Measurements from ENCODE around the gene MYH10.

Gene MYH10

DNA sequence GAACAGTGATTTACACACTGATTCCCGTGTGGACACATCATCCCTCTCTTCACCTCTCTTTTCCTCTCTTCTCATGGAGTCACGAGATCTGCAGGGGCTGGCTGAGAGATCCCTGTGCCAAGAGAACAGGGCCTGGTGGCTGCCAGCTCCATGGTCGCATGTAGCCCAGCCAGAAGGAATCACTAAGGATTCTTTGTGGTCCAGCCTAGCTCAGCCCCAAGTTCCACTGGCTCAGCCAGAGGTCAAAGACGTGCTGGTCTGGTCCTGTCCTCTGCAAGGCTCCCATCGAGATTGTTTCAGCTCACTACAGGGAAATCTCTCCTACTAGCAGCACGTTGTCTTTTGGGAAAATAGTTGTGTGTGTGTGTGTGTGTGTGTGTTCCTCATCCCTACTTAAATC lies 128.4 kb downstream of the MYH10 start:
- H3K9ac ChIP-seq (ENCODE audit: low read length) = no peak overlapping the region
- H4K91ac ChIP-seq (ENCODE audit: low read length) = no peak overlapping the region
- H3K27ac ChIP-seq (ENCODE audit: low read length, poor library complexity, severe bottlenecking) = no peak overlapping the region
- no peaks in the 10 kb centered on the region for H3K9me3 ChIP-seq (ENCODE audit: control insufficient read depth, low read length)
- WGBS = 91% methylated on average over 4 of the region's 6 CpGs
- H3K4me1 ChIP-seq (ENCODE audit: control insufficient read depth, insufficient read depth, low read depth, low read length) = peaks cover 5% of the 10 kb centered on the region
- no peak overlapping the region for H2BK5ac ChIP-seq (ENCODE audit: low read depth, low read length, poor library complexity, severe bottlenecking)
- no peak for DNase-seq
- H2AFZ ChIP-seq (ENCODE audit: low read depth, low read length) = no peak overlapping the region
- no peak overlapping the region for H3K14ac ChIP-seq (ENCODE audit: low read length in 2 of 2)
- H3K27me3 ChIP-seq (ENCODE audit: control insufficient read depth in 1 of 2, insufficient read depth in 1 of 2, low read length in 2 of 2) = no peaks in the 10 kb centered on the region
- no peak overlapping the region for H2BK120ac ChIP-seq (ENCODE audit: low read depth, low read length)
- H4K8ac ChIP-seq (ENCODE audit: low read length) = no peak overlapping the region
- no peak overlapping the region for H2BK15ac ChIP-seq (ENCODE audit: low read depth, poor library complexity, severe bottlenecking)
- H3K4me3 ChIP-seq (ENCODE audit: insufficient read depth in 1 of 2, low read depth in 1 of 2, low read length in 2 of 2) = no peak overlapping the region
- H2BK12ac ChIP-seq (ENCODE audit: low read length in 2 of 2) = no peak overlapping the region
- peaks cover 42 to 60% of the 10 kb centered on the region in 2 experiments for H3K36me3 ChIP-seq (ENCODE audit: control insufficient read depth in 1 of 2, insufficient read depth in 2 of 2, low read depth in 1 of 2, low read length in 2 of 2)
- H3K79me1 ChIP-seq (replicated peaks; ENCODE audit: low read length, poor library complexity, severe bottlenecking) = peaks cover 8% of the 10 kb centered on the region
- no peak overlapping the region for H3K23ac ChIP-seq (ENCODE audit: low read length in 2 of 2)
- H3K4ac ChIP-seq (ENCODE audit: low read depth in 1 of 2, low read length in 2 of 2) = no peak overlapping the region
- H2AK5ac ChIP-seq (ENCODE audit: low read length, severe bottlenecking) = no peak overlapping the region
- H3K4me2 ChIP-seq (ENCODE audit: low read length, poor library complexity, severe bottlenecking) = no peak overlapping the region
- no peak overlapping the region for H3K18ac ChIP-seq (ENCODE audit: low read depth in 1 of 2, low read length in 2 of 2)

DNA sequence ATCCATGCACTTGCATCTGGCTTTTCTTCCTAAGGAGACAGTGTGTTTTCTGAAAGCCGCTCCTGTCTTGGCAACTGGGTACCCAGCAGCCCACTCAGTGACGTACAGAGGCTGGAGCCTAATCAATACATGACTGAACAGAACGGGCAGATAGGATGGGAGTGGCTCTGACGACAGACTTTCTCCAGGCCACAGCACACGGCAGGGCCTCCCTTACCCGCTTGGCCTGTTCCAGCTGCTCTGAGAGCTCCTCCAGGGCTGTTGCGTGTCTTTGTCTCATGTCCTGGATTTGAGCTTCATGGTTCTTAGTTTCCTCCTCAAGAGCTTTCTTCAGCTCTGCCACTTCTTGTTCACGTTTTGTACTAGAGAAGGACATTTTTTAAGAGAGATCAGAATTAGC lies 129.9 kb downstream of the MYH10 start:
- WGBS = 96% methylated on average over 7 of the region's 8 CpGs

GRCh38 chr17:8499614-8500013 lies 130.9 kb downstream of the MYH10 start:
- no peak overlapping the region for H3K14ac ChIP-seq (ENCODE audit: low read length in 2 of 2)
- no peak overlapping the region for H3K4me3 ChIP-seq (ENCODE audit: insufficient read depth in 1 of 2, low read depth in 1 of 2, low read length in 2 of 2)
- no peak overlapping the region for H4K8ac ChIP-seq (ENCODE audit: low read length)
- no peak overlapping the region for H2AFZ ChIP-seq (ENCODE audit: low read depth, low read length)
- H4K91ac ChIP-seq (ENCODE audit: low read length) = no peak overlapping the region
- H3K4me2 ChIP-seq (ENCODE audit: low read length, poor library complexity, severe bottlenecking) = no peak overlapping the region
- H2BK12ac ChIP-seq (ENCODE audit: low read length in 2 of 2) = no peak overlapping the region
- H3K27ac ChIP-seq (ENCODE audit: low read length, poor library complexity, severe bottlenecking) = no peak overlapping the region
- H3K23ac ChIP-seq (ENCODE audit: low read length in 2 of 2) = no peak overlapping the region
- H3K79me1 ChIP-seq (replicated peaks; ENCODE audit: low read length, poor library complexity, severe bottlenecking) = peaks cover 14% of the 10 kb centered on the region
- H3K4me1 ChIP-seq (ENCODE audit: control insufficient read depth, insufficient read depth, low read depth, low read length) = peaks cover 5% of the 10 kb centered on the region
- no peak overlapping the region for H3K4ac ChIP-seq (ENCODE audit: low read depth in 1 of 2, low read length in 2 of 2)
- H2AK5ac ChIP-seq (ENCODE audit: low read length, severe bottlenecking) = no peak overlapping the region
- H3K27me3 ChIP-seq (ENCODE audit: control insufficient read depth in 1 of 2, insufficient read depth in 1 of 2, low read length in 2 of 2) = no peaks in the 10 kb centered on the region
- no peak for DNase-seq
- peaks cover 51 to 61% of the 10 kb centered on the region in 2 experiments for H3K36me3 ChIP-seq (ENCODE audit: control insufficient read depth in 1 of 2, insufficient read depth in 2 of 2, low read depth in 1 of 2, low read length in 2 of 2)
- no peak overlapping the region for H2BK15ac ChIP-seq (ENCODE audit: low read depth, poor library complexity, severe bottlenecking)
- WGBS = 92% methylated on average over 5 of the region's 5 CpGs
- H3K18ac ChIP-seq (ENCODE audit: low read depth in 1 of 2, low read length in 2 of 2) = no peak overlapping the region
- no peak overlapping the region for H2BK120ac ChIP-seq (ENCODE audit: low read depth, low read length)
- no peaks in the 10 kb centered on the region for H3K9me3 ChIP-seq (ENCODE audit: control insufficient read depth, low read length)
- H3K9ac ChIP-seq (ENCODE audit: low read length) = no peak overlapping the region
- no peak overlapping the region for H2BK5ac ChIP-seq (ENCODE audit: low read depth, low read length, poor library complexity, severe bottlenecking)

More for the DNA sequence above, 129.9 kb downstream of the MYH10 start:
- Histone ChIP-seq H3K4me3 (ENCODE audit: insufficient read depth in 1 of 2, low read depth in 1 of 2, low read length in 2 of 2) (no peak overlapping the region), H2AK5ac (ENCODE audit: low read length, severe bottlenecking) (no peak overlapping the region), H3K79me1 (replicated peaks; ENCODE audit: low read length, poor library complexity, severe bottlenecking) (peaks cover 14% of the 10 kb centered on the region), H2AFZ (ENCODE audit: low read depth, low read length) (no peak overlapping the region), H3K4ac (ENCODE audit: low read depth in 1 of 2, low read length in 2 of 2) (no peak overlapping the region), H4K8ac (ENCODE audit: low read length) (no peak overlapping the region), H2BK120ac (ENCODE audit: low read depth, low read length) (no peak overlapping the region), H3K9me3 (ENCODE audit: control insufficient read depth, low read length) (no peaks in the 10 kb centered on the region), H3K9ac (ENCODE audit: low read length) (no peak overlapping the region), H3K4me2 (ENCODE audit: low read length, poor library complexity, severe bottlenecking) (no peak overlapping the region), H3K14ac (ENCODE audit: low read length in 2 of 2) (no peak overlapping the region), H2BK12ac (ENCODE audit: low read length in 2 of 2) (no peak overlapping the region), H2BK15ac (ENCODE audit: low read depth, poor library complexity, severe bottlenecking) (no peak overlapping the region), H3K27ac (ENCODE audit: low read length, poor library complexity, severe bottlenecking) (no peak overlapping the region), H3K36me3 (ENCODE audit: control insufficient read depth in 1 of 2, insufficient read depth in 2 of 2, low read depth in 1 of 2, low read length in 2 of 2) (peaks cover 45 to 63% of the 10 kb centered on the region in 2 experiments), H4K91ac (ENCODE audit: low read length) (no peak overlapping the region), H3K4me1 (ENCODE audit: control insufficient read depth, insufficient read depth, low read depth, low read length) (peaks cover 5% of the 10 kb centered on the region), H2BK5ac (ENCODE audit: low read depth, low read length, poor library complexity, severe bottlenecking) (no peak overlapping the region), H3K27me3 (ENCODE audit: control insufficient read depth in 1 of 2, insufficient read depth in 1 of 2, low read length in 2 of 2) (no peaks in the 10 kb centered on the region), H3K23ac (ENCODE audit: low read length in 2 of 2) (no peak overlapping the region), H3K18ac (ENCODE audit: low read depth in 1 of 2, low read length in 2 of 2) (no peak overlapping the region)
- no peak for DNase-seq

DNA sequence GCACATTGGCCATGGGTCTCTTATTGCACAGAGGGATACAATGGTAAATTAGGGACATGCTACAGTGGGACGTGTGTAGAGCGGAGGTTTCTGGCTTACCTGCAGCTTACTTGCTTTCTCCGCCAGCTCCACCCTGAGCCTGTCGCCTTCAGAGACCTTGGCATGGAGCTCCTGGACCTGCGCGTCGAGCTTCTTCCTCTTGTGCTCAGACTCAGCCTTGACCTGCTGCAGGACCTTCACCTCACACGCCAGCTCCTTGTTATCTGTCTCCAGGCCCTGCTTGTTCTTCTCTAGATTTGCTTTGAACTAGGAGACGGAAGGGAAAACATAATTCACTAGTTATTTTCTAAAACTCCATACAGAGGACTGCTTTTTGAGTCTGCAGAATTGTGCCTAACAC lies 131.4 kb downstream of the MYH10 start:
- no peak overlapping the region for H3K14ac ChIP-seq (ENCODE audit: low read length in 2 of 2)
- no peak overlapping the region for H3K18ac ChIP-seq (ENCODE audit: low read depth in 1 of 2, low read length in 2 of 2)
- H2AK5ac ChIP-seq (ENCODE audit: low read length, severe bottlenecking) = no peak overlapping the region
- H3K36me3 ChIP-seq (ENCODE audit: control insufficient read depth in 1 of 2, insufficient read depth in 2 of 2, low read depth in 1 of 2, low read length in 2 of 2) = peaks cover 49 to 59% of the 10 kb centered on the region in 2 experiments
- H3K79me1 ChIP-seq (replicated peaks; ENCODE audit: low read length, poor library complexity, severe bottlenecking) = peaks cover 14% of the 10 kb centered on the region
- H3K4me1 ChIP-seq (ENCODE audit: control insufficient read depth, insufficient read depth, low read depth, low read length) = peaks cover 5% of the 10 kb centered on the region
- no peak overlapping the region for H2BK15ac ChIP-seq (ENCODE audit: low read depth, poor library complexity, severe bottlenecking)
- H3K4ac ChIP-seq (ENCODE audit: low read depth in 1 of 2, low read length in 2 of 2) = no peak overlapping the region
- H3K4me2 ChIP-seq (ENCODE audit: low read length, poor library complexity, severe bottlenecking) = no peak overlapping the region
- DNase-seq = no peak
- H2BK5ac ChIP-seq (ENCODE audit: low read depth, low read length, poor library complexity, severe bottlenecking) = no peak overlapping the region
- no peak overlapping the region for H2BK12ac ChIP-seq (ENCODE audit: low read length in 2 of 2)
- no peak overlapping the region for H4K91ac ChIP-seq (ENCODE audit: low read length)
- no peak overlapping the region for H2AFZ ChIP-seq (ENCODE audit: low read depth, low read length)
- H3K9me3 ChIP-seq (ENCODE audit: control insufficient read depth, low read length) = no peaks in the 10 kb centered on the region
- no peak overlapping the region for H3K4me3 ChIP-seq (ENCODE audit: insufficient read depth in 1 of 2, low read depth in 1 of 2, low read length in 2 of 2)
- no peak overlapping the region for H3K23ac ChIP-seq (ENCODE audit: low read length in 2 of 2)
- H3K27me3 ChIP-seq (ENCODE audit: control insufficient read depth in 1 of 2, insufficient read depth in 1 of 2, low read length in 2 of 2) = no peaks in the 10 kb centered on the region
- no peak overlapping the region for H3K27ac ChIP-seq (ENCODE audit: low read length, poor library complexity, severe bottlenecking)
- WGBS = 98% methylated on average over 7 of the region's 9 CpGs
- H2BK120ac ChIP-seq (ENCODE audit: low read depth, low read length) = no peak overlapping the region
- no peak overlapping the region for H4K8ac ChIP-seq (ENCODE audit: low read length)
- H3K9ac ChIP-seq (ENCODE audit: low read length) = no peak overlapping the region
